ENCODE results near the gene ST6GALNAC1.

Gene ST6GALNAC1, protein sequence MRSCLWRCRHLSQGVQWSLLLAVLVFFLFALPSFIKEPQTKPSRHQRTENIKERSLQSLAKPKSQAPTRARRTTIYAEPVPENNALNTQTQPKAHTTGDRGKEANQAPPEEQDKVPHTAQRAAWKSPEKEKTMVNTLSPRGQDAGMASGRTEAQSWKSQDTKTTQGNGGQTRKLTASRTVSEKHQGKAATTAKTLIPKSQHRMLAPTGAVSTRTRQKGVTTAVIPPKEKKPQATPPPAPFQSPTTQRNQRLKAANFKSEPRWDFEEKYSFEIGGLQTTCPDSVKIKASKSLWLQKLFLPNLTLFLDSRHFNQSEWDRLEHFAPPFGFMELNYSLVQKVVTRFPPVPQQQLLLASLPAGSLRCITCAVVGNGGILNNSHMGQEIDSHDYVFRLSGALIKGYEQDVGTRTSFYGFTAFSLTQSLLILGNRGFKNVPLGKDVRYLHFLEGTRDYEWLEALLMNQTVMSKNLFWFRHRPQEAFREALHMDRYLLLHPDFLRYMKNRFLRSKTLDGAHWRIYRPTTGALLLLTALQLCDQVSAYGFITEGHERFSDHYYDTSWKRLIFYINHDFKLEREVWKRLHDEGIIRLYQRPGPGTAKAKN

DNA sequence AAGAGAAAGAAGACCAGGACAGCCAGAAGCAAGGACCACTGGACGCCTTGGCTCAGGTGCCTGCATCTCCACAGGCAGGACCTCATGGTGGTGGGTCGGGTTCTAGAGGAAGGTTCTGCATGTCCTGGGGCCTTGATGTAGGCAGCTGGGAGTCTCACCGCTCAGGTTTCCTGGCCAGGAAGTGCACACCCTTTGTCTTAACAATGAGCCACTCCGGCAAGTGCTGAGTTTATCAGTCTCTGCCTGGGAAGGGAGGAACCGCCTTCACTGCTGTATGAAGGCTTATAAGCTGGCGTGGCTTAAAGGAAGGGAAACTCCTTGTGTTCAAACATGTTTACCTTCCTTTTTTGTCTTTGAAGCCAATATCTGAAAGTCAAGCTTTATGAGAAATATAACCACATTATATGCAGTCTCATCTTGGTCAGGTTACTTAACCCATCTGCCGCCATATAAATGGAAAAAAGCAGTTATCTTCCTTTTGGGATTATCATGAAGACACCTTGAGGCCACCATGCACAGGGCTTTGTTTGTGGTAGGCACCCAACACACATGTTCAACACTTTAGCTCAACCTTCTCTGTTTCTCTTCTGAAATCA is at the start of gene ST6GALNAC1:
TSS of gene ST6GALNAC1 (minus strand) at position 205 of the 596 bp plus-strand sequence. CDS start at position 86, 119 bp downstream.
- FAIRE-seq = no peak

DNA sequence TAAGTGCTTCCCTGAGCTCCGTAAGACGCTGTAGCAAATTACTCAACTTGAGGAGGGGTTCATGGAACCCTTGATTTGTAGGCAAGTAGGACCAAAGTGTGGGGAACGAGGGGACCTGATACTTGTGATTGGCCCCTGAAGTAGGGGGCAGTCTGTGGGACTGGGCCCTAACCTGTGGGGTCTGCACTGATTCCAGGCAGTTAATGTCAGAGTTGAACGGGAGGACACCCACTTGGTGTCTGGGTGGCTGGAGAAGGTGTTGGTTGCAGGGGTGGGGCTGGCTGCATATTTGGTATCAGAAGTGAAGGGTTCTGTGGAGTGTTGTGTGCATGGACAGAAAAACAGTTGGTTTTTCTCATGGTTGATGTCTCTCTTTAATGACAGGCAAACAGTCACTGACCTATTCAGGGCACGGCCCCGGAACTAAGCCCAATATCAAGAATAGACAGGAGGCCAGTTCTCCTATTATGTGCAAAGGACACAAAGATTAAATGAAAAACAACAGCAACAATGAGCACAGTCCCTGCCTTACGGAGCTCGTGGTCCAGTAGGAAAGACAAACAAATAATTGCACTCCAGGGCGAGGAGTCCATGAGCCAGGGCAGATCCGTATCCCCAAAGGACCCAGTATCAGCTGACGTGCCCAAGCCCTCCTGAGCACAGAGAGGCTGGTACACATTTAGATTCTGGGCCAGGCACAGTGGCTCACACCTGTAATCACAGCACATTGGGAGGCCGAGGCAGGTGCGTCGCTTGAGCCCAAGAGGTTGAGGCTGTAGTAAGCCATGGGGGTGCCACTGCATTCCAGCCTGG is 48.0 kb upstream of the ST6GALNAC1 start:
- no peak for FAIRE-seq

DNA sequence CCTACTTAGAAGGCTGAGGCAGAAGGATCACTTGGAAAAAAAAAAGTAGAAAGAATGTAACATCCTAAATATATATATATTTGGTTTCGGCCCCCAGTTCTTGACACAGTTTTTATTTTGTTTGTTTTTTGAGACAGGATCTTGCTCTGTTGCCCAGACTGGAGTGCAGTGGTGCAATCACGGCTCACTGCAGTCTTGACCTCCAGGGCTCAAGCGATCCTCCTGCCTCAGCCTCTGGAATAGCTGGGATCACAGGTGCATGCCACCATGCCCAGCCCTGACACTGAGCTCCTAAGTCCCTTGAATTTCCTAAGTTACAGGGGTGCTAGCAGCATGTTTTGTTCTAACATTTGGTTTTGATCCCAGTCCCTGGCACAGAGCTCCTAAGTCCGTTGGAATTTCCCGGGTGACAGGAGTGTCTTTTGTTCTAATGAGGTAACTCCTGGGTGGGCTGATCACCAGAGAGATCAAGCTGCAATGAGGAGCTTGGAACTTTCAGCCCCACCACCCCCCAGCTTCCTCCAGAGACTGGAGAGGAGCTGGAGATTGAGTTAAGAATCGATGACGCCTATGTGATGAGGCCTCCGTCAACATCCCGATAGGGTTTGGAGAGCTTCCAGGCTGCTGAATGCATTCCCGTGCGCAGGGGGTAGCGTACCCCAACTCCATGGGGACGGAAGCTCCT is 47.2 kb upstream of the ST6GALNAC1 start:
- no peak for FAIRE-seq

DNA sequence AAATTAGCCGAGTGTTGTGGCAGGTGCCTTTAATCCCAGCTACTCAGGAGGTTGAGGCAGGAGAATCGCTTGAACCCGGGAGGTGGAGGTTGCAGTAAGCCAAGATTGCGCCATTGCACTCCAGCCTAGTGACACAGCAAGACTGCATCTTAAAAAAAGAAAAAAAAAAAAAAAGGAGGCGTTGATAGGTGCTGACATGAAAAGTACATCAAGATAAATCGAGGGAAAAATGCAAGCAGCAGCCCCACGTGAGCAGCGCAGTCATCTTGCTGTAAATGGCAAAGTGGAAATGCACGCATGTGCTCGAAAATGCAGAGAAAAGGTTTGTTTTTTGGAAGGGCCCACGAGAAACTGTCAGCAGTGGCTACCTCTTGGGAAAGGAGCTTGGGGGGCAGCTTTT is 46.3 kb upstream of the ST6GALNAC1 start:
- FAIRE-seq = no peak

DNA sequence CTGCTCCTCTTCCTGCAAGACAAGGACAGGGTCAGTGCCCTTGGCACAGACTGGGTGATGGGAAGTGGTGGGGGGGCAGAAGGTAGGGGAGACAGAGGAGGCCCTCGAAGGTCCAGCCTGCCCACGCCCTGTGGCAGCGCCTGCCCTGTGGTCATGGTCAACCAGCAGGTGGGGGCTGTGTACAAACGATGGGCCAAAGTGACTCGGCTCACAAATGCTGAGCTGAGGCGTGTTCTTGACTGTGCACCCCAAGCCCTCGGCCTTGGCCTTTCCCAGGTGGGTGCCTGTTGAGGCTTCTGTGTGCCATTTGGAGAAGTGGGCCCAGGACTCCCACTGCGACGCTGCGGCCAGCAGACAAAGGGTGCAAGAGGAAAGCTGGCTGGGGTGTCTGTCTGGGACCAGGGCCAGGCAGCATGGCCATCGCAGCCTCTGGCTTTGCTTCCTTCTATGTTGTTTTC is 44.6 kb upstream of the ST6GALNAC1 start:
- no peak for FAIRE-seq

DNA sequence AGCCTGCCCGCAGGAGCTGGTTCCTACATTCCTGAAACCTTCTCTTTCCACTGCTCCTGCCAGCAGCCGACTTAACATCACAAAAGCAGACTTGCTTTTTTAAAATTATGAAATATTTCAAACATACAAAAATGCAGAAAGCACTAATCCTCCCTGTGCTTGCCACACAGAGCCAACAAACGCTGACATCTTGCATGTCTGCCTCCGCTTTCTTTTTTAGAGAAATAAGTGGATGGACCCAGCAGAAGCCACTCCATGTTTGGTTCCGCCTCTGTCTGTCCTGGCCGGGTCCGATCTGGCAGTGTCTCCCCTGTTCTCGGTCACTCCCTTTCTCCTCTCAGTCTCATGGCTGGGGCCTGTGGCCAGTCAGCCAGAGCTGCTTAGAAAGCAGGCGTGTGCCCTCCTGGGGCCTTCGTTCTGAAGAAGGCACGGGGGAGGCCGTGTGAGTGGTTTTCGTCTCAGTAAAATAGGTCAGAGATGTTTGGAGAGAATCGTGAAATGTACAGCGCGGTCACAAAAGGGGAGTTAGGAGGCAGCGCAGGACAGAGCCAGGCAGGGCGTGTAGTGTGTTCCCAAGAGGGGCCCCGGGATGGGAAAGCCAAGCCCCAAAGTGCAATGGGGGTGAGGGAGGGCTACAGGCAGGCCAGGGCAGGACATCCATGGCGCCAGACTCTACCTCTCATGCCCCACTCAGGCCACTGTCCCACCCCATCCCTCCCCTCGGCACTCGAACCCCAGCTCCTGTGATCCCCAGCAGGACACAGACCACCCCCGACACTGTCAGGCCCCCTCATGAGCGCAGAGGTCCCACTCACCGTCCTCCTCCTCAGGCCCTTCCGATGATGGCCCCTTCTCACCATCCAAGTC is 44.0 kb upstream of the ST6GALNAC1 start:
- FAIRE-seq = no peak

DNA sequence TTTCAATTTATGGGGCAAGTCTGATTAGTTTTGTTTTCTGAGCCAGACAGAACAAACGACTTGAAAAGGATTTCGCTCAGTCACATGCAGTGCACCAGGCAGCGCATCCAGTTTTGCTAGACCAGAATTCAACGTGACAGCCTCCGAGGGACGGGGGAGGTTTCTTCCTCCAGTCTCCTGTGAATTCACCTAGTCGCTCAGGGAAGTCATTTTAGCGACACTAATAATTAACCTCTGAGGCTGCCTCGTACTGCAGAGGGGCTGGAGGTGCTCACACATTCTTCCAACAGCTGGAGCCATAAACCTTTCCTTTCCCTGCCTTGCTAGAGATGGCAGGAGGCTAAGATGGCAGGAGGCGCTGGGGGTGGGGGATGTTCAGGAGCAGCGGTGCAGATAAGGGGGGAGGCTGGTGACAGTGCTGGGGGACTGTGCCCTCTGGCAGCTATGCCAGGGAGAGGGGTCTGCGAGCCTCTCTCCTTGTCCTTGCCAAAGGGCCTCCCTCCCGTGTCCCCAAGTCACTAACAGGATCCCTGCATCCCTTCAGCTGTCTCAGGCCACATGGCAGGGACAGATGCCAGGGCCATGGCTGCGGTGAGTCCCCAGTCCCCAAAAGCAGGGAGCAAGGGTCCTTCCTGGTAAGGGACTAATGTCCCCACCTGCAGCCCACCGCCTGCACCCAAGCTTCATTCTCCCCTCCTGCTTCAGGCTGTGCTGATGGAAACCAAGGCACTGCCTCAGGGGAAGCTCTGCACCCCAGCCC is 43.2 kb upstream of the ST6GALNAC1 start:
- no peak for FAIRE-seq

DNA sequence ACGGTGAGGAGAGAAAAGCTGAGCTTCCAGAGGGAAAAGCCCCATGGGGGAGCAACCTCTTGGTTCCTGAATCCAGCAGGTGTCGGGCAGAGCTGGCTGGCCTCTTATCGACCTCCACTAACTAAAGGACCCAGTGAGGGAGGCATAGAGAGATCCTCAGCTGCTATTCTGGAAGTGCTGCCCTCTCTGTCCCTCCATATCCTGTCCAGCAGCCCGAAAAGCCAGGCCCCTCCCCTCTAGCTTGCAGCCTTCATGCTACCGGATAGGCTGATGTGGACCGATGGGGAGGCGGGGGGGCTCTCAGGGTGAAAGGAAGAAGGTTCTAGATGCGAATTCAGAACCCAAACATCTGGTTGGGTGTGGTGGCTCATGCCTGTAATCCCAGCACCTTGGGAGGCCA is 42.3 kb upstream of the ST6GALNAC1 start:
- no peak for FAIRE-seq

DNA sequence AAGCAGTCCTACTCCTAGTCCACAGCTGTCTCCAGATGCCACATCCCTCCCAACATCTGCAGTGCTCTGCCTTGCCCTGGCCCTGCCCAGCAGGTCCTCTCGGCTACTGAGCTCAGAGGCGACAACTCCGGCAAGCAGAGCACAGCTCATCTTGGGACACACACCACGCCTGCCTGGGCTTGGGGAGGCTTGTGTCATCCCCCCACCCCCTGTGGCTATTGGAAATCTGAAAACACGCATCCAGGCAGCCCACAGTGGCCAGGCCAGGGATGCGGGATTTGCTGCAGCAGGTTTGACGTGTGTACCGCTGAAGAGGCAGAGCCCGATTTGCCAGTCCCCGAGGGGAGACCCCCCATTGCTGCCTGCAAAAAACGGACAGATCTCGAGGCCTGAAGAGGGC is 41.8 kb upstream of the ST6GALNAC1 start:
- no peak for FAIRE-seq

DNA sequence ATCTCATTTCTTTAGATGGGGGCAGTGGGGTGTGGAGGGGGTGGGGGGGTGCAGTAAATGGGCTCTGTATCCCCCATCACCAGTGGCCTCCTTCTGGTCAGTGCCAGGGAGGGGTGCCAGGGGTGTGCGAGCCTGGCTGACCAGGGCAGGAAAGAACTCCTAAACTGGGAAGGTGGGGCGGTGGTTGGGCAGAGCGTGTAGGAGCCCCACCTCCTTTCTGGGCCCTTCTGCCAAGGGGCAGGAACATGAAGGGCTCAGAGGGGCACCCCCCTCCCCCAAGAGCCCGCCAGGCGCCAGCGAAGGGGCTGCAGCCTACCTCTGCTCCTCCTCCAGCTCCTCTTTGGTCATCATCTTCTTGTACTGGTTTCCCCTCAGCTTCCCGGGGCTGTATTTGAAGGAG is 41.2 kb upstream of the ST6GALNAC1 start:
- no peak for FAIRE-seq

DNA sequence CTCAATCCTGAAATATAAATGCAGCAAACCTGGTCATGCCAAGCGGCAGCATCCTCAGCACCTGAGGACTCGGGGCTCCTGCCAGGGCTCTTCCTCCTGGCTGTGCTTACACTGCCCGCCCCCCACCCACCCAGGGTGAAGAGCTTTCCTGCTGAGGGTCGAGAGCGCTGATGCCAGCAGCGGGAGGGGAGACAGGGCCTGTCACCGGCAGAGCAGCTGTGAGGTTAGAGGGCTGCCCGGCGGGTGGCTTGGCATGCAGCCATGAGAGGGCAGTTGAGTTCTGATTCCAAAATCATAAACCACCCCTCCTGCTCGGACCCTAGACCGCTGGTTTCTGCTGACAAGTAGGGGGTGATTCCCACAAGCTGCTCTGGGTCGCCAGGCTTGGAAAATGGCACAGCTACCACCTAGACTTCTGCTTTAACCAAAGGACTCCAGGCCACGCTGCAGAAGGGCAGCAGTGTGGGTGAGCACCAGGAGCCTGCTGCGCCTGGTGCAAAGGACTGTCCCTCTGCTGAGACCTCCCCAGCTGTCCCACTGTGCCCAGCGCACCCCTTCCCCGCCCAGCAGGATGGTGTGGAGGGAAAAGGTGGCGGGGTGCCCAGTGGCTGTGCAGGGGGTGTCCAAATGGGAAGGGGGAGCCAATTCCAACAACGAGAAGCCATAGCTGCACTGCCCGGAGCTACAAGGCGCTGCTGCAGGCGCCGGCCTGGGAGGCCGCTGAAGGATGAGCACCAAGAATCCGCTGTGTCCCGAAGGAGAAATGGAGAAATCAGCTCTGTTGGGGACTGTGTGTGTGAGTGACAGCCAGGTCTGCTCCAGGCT is 40.6 kb upstream of the ST6GALNAC1 start:
- no peak for FAIRE-seq

DNA sequence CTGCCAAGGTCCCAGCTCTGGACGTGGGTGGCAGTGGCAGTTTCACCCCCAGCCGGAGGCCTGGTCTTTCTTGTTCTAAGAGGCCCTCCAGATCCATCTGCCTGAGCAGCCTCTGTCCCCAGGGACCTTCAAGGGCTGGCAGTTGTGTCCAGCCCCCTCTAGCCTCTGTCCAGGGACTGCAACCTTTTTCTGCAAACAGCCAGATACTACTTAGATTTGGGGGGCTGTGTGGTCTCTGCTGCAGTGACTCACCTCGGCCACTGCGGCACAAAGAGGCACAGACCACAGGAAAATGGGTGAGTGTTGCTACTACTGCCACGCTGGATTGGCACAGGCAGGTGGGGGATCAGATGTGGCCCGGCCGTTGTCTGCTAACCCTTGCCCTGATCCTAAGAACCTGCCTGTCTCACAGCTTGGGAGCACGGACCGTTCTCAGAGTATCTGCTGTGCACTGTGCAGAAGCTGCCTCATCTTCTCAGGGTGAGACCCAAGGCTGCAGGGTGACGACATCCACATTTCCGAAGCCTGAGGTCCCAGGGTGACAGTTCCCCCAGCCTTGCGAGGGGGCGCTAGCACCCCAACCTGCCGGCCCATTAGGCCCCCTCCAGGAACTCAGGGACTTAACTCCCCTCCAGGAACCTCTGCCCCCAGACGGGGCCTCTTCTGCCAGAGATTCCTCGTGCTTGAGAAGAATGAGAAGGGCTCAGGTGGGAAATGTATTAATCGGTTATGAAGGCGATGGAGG is 39.6 kb upstream of the ST6GALNAC1 start:
- no peak for FAIRE-seq

DNA sequence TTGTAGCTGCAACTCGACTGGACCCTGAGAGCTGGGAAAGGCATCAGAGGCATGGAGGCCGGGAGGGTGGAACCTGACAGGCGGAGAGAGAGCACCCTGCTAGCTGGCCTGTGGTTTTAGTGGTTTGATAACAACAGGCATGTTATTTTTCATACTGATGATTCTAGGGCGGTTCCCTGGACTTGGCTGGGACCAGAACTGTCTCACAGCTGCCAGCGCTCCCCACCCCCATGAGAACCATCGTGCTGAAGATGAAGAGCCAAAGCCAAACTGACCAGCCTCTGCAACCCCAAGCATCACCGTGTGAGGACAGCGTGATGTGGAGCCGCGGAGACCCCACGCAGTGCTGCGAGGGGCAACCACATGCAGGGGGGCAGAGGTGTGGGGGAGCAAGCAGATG is 38.7 kb upstream of the ST6GALNAC1 start:
- no peak for FAIRE-seq

DNA sequence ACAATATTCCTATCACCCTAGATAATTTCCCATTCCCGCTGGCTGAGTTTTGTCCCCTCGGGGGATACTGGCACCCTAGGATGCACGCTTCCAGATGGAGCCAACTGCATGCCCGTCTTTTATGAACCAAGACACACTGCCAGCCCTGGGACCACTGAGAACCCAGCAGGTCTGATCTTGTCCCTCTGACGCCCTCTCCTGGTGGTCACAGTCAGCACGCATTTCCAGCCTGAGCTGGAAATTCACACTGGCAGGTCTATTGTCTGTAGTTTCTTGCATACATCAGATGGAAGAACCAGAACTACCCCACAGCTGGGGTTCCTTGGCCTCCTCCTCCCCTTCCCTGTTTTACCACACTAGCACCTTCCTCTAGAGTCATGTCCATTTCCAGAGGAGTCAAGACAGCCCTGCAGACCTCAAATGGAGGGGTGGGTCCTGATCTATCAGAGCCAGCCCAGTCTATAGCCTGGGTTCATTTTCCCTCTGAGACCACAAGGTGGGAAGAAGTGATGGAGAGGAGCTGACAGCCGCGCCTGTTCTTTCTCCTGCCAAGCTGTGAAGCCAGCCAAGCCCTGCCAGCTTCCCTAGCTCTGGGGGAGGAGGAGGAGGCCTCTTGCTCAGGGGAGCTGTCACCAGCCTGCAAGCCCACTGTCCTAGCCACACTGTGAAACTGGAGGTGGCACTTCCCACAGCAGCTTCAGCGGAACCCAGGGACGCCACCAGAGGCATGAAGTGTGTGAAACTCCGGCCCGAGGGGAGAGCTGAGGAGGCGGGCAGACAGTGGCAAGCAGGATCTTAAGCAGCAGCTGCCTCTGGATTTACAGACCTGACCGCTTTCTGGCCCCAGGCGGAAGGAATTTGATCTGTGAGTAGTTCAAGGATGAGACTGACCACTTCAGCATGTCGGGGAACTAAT is 37.9 kb upstream of the ST6GALNAC1 start:
- no peak for FAIRE-seq

DNA sequence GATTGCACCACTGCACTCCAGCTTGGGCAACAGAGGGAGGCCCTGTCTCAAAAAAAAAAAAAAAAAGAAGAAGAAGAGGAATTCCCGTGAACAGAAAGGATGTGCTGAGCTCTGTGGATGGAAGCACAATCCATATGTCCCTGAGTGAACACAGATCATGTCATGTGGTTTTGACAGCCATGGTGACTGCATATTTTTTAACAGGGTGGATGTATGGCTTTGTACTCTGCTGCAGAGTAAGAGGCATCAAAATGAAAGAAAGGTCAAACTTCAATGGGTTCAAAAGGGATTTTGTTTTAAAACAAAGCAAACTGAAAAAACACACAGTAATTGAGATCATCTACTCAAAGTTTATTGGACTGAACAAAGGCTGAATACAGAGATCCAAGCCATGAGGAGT is 35.7 kb upstream of the ST6GALNAC1 start:
- no peak for FAIRE-seq

DNA sequence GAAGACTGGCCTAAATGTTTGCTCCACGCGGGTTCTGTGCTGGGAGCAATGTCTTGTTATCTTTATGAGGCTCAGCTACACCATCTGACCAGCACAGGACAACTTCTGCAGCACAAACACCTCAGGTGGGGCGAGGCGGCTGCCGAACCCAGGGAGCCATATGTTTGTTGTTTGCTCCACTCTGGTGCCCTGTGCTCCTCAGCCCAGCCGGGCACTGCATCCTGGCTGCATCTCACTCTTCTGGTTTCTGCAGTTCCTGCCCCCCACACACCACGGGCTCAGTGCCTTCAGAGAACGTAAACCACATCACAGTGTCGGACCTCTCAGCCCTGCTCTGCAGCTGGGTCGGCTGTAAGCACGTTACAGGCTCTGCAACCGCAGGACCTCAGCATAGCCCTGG is 34.8 kb upstream of the ST6GALNAC1 start:
- FAIRE-seq = no peak

DNA sequence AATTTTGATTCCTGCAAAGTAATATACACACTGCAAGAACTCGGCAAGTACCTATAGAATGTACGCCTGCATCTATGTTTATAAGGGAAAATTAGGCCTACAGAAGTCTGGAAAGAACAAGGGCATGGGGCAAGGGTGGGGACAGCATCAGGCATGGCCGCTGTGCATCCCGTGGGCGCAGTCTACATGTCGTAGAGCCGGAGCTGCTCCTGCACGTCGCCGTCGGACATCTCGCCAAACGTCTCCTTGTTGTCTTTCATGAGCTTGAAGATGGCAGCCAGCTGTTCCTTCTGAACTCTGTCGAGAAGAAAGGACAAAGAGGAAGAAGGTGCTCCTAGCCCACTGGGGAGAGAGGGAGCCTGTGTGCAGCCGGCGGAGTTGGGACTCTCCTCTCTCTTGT is 33.8 kb upstream of the ST6GALNAC1 start:
- FAIRE-seq = no peak

DNA sequence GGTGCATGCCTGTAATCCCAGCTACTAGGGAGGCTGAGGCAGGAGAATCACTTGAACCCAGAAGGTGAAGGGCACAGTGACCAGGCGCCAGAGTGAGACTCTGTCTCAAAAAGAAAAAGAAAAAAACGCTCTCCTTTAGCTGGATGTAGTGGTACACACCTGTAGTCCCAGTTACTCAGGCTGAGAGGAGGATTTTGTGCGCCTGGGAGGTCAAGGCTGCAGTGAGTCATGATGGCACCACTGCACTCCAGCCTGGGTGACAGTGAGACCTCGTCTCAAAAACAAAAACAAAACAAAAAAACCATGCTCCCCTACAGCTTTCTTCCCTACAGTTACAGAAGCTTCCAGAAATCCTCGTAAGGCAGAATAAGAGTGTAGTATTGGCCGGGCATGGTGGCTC is 33.1 kb upstream of the ST6GALNAC1 start:
- no peak for FAIRE-seq

Data from colon (tissue), 2 donors.